Measurements from ENCODE around the gene ARFIP1. TPM values are rescaled to one million over a fixed set of nuclear protein-coding genes. Genes with fewer than 3 reads are reported as not detected.

The ARFIP1 gene
- total and polyA plus RNA-seq, 9 of the 15 experiments (the other 6 are each of a cell fraction or from before 2014, with no cell fraction given) = 14.1 to 25.1 (median 20.9) TPM

DNA sequence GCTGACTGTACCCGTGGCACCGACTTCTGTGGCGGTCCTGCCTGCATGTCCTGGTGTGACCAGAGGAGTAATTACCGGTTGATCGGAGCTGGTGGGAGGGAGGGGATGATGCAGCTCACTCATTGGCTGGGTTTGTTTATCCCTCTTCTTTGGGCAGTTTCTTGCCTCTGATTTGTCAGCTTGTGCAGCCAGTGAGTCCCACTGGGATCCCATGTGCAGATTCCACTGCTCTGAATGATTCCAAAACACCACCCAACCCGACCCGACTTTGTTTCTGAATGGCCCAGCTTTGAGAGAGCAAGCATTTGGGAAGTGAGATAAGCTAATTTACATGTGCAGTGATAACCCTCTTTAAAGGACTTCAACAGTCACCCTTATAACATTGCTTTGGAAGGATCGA, 170.2 kb downstream of the ARFIP1 start:
- Histone ChIP-seq H3K4me2 (ENCODE audit: insufficient read depth, low read length) (no peak overlapping the region), H3K9me3 (replicated peaks; ENCODE audit: control insufficient read depth, insufficient read depth, low read depth, low read length) (no peaks in the 10 kb centered on the region), H3K4me3 (no peak overlapping the region), H3K36me3 (ENCODE audit: control insufficient read depth, insufficient read depth, low read length) (no peaks in the 10 kb centered on the region), H3K9ac (ENCODE audit: insufficient read depth in 1 of 2, low read depth in 2 of 2, low read length in 2 of 2) (no peak overlapping the region), H3K79me2 (ENCODE audit: control insufficient read depth, insufficient read depth, low read length) (no peaks in the 10 kb centered on the region), H3K4me1 (replicated peaks in 1 of 2; ENCODE audit: control insufficient read depth in 2 of 2, insufficient read depth in 2 of 2, low read length in 2 of 2) (no peaks in the 10 kb centered on the region; a peak in 2 of 5 replicates), H2AFZ (ENCODE audit: low read depth, low read length) (no peak overlapping the region), H3K27me3 (ENCODE audit: control insufficient read depth in 2 of 2, insufficient read depth in 2 of 2, low read length in 2 of 2) (peaks cover 7 to 19% of the 10 kb centered on the region in 2 experiments), H4K20me1 (replicated peaks; ENCODE audit: control insufficient read depth, insufficient read depth, low read length) (peaks cover 4% of the 10 kb centered on the region; the same call in 1 of the 2 replicates), H3K27ac (ENCODE audit: extremely low read depth, low read depth, low read length) (no peak overlapping the region), H3K9me1 (ENCODE audit: control insufficient read depth, insufficient read depth, low read length) (no peaks in the 10 kb centered on the region)
- BruUV-seq (replicated peaks) = no TSS peak
- in situ Hi-C loops (cut with MboI) (no loop called here), intact Hi-C loops (cut with micrococcal nuclease) (no loop called here)
- 5% methylated on average over 8 of the region's 8 CpGs for WGBS (ENCODE audit: insufficient coverage, low coverage, missing lambda C conversion rate)
- ATAC-seq = peak; percentile 29
- ChIA-PET POLR2A (interaction anchor here (0.6 to 1.0 kb wide), 3 partner anchors 10 to 778 kb away, joined by 3 read pairs; no protein-coding TSS in a partner anchor), CTCF (ENCODE audit: low intra/inter-chr PET ratio) (no interaction called here)
- no peak for DNase-seq (ENCODE audit: extremely low read depth in 1 of 4, low spot score in 3 of 4)
- FAIRE-seq = no peak
- TF ChIP-seq CBFA2T3 (IDR thresholded peaks at IDR 0.05) = peak; percentile 37; the same call in 1 of the 2 replicates
- TF ChIP-seq ARID1B (IDR thresholded peaks at IDR 0.05) = 0 out of 2 replicates have a peak, but pooled peaks have one; percentile 21
- no peak for TF ChIP-seq HES1 (IDR thresholded peaks at IDR 0.05; ENCODE audit: low read depth)
- no peak for TF ChIP-seq MTA1 (IDR thresholded peaks at IDR 0.05; ENCODE audit: borderline replicate concordance)
- TF ChIP-seq TRIM28 (IDR thresholded peaks at IDR 0.05) = no peak
- TF ChIP-seq LCOR (CRISPR knock-in tag; IDR thresholded peaks at IDR 0.05) = 0 out of 2 replicates have a peak, but pooled peaks have one; percentile 42
- TF ChIP-seq TCF3 (CRISPR knock-in tag; IDR thresholded peaks at IDR 0.05) = peak; percentile 53; the same call in 1 of the 2 replicates
- no peak for TF ChIP-seq ZNF3 (CRISPR knock-in tag; IDR thresholded peaks at IDR 0.05)
- 0 out of 4 replicates have a peak, but pooled peaks of 1 of the 2 experiments have one; percentile 13 for TF ChIP-seq KDM1A (IDR thresholded peaks at IDR 0.05)
